GM12874 (cell line): ENCODE measurements around the gene CKMT2.

Source experiments
- TF ChIP-seq, protein P1 (sequence below): IDR thresholded peaks from 2 replicates; pipeline ENCODE4 v1.5.1; 2011; ENCODE audit warnings: low read depth, mild to moderate bottlenecking, control low read depth, low read length, moderate library complexity; ENCODE audit not compliant: insufficient read depth

CKMT2 gene

DNA sequence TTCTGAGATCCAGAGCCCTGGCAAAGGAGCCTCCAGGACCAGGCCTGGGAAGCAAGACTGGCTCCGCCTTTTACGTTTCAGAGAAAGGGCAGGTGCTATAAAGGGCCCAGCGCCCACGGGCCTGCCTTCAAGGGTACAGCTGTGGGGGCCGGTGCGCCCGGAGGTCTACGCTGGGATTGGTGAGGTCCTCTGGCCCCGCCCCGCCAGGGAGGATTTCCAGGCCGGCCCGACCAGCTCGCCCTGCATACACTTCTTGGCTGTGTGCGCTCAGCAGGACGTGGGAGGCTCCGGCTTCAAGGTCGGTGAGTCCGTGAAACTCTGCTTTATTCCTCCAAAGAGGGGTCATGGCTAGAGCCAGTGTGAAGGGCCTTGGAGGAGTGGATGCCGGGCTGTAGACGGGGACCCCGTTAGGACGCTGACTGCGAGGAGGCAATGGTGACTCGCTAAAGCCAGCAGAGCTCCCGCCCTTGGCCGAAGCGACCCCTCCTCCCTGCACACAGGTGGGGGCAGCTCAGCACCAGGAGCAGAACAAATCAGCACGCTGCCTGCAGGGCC is at the start of gene CKMT2:
Gene CKMT2, plus strand, starts transcription at position 243 of the 555 bp plus-strand sequence. CDS start 17,811 bp downstream, outside the sequence.
- TF ChIP-seq, protein P1, sequence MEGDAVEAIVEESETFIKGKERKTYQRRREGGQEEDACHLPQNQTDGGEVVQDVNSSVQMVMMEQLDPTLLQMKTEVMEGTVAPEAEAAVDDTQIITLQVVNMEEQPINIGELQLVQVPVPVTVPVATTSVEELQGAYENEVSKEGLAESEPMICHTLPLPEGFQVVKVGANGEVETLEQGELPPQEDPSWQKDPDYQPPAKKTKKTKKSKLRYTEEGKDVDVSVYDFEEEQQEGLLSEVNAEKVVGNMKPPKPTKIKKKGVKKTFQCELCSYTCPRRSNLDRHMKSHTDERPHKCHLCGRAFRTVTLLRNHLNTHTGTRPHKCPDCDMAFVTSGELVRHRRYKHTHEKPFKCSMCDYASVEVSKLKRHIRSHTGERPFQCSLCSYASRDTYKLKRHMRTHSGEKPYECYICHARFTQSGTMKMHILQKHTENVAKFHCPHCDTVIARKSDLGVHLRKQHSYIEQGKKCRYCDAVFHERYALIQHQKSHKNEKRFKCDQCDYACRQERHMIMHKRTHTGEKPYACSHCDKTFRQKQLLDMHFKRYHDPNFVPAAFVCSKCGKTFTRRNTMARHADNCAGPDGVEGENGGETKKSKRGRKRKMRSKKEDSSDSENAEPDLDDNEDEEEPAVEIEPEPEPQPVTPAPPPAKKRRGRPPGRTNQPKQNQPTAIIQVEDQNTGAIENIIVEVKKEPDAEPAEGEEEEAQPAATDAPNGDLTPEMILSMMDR, result no peak

DNA sequence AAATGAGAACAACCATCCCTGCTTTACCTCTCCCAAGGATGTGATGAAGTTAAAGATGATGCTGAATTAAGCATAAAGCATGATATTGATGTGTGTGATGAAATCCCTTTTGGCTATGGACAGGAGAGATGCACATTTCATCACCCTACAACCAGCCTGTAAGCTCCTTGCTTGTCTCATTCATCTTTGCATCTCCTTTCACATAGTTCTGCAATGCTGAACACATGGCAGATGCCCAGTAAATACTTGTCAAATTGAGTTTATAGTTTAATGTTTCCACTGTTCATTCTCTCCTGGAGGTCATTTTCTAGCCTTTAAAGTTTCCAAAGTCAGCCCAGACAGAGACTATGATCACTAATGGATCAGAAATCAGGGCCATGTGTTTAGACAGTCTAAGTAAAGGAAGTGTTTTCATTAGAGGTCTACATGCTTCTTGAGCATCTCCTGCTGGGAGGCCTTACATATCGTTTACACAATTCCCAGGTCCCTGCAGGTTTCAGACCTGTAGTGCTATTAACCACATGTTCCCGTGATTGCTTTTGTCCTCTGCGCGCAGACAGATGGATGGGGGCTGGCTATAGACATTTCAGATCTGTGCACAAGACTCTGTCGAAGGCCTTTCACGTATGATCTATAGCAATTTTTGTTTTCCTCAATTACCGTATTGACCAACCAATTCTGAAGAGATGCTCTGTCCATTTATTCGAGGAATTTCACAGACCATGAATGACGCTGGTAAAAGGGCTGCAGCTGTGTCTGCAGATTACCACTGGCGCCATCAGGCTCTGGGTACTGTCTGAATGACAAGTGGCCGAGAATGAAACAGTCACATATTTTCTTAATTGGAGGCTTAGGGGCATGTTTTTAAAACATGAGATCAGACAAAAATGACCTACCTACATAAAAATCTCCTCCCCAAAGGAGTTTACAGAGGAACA is 49.0 kb upstream of the CKMT2 start:
- TF ChIP-seq, protein P1, result no peak

DNA sequence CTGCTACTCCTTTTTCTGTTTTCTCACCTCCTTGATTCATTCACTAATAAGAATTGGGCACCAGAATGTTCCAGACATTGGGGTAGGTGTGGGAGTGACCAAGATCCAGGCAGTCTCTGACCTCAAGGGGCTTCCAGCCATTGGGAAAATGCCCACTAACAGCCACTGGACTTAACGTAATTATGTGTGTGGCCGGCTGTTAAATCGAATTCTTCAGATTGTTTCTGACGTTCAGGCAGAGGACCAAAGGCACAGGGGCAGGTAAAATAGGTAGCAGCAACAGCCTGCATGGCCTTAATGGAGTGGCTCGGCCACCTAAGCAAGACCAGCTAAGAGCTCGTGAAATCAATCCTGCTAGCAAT is 48.4 kb upstream of the CKMT2 start:
- TF ChIP-seq, protein P1, result no peak

DNA sequence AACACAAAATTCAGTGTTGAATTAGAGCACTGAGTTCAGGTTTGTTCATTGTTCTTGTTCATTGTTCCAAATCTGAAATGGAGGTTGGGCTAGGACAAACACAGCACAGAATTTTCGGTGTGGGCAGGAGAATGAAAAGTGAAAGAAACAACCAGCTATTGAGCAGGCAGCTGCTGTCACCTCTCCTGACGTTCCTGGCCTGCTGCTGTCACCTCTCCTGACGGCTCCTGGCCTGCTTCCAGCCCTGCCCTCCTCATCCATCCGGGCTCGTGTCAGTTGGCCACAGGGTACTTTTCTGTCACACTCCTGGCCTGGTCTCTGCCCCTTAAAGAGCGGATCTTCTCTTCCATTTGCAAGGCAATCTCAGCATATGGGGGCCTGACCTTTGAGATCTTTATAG is 45.2 kb upstream of the CKMT2 start:
- TF ChIP-seq, protein P1, result no peak

DNA sequence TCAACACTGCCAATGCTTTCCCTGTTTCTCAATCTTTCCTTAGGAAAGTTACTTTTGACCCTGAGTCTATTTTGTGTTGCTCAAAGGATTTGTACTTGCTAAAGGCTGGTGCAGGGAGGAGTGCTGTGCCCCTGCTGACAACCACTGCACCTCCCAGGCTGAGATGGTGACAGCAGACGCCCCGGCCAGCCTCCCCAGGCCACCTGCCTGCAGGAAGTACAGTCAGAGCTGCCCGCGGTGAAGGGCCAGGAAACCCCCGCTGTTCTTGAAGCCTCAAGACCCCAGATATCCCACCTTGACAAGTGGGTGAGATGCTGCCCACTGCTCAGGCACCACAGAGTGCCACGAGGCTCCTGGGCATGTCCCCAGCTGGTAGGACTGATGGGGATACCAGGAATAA is 44.2 kb upstream of the CKMT2 start:
- TF ChIP-seq, protein P1, result no peak

DNA sequence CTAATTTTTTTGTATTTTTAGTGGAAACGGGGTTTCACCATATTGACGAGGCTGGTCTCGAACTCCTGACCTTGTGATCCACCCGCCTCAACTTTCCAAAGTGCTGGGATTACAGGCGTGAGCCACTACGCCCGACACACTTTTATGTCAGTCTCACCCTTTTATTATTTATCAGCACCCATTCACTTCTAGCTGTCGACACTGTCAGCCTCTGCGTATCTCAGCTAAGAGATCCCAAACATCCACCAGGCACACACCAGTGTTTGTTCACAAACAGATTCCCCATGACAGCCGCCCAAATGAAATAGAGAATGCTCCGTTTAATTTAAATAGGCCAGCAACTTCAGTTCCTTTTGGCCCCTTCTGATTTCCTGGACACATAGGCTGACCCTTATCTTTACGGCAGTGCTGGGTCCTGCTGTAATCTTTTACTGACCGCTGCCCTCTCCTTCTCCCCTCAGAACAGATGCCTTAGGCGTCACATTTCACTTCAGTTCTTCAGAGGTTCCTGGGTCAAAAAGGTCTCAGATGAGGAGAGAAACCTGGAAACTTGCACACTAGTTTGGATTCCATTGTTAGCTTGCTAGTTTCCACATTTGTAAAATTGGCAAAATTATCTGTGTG is 43.1 kb upstream of the CKMT2 start:
- TF ChIP-seq, protein P1, result no peak

DNA sequence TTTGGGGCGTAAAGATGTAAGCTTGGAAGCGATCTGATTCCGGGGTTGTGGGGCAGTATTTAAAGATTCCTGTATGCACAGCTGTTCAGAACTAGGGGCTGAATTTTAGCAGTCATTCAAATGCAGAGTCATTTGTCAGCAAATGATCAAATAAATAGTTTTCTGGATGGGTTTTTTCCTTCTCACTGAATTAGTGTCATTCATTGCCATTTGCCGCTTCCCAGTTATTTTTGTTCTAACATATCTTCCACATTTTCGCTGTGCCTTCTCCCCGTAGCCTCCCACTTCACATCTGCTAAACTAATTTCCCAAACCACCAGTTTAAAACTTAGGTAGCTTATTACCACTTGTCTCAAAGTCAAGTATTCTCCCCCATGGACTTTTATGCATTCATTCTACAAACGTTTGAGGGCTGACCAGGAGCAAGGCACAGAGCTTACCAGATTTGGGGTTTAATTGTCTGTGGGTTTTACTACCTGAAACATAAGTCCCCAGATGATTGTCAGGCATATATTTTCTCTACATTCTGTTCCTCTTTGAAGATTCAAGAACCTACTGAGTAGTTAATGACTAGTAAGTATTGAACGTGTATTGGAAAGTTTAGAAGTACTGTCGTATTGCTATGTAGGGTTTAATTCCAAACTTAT is 41.3 kb upstream of the CKMT2 start:
- TF ChIP-seq, protein P1, result no peak
